Daoy (cell line): Measurements from ENCODE around the gene COBL. TPM values are rescaled to one million over a fixed set of nuclear protein-coding genes. Genes with fewer than 3 reads are reported as not detected.
A peak's percentile ranks its signal among the peaks of the same experiment; 100 is the strongest.

Experiments
- DNase-seq: peaks from one replicate; pipeline ENCODE4 v3.0.0-alpha.2; 2015; ENCODE audit warnings: low read depth
- total RNA-seq: library from RNA; depleted of rRNA; stranded (reverse); fragments of >200 nt; shearing (Covaris generic); gene quantifications from 2 replicates; pipeline ENCODE4 v1.2.3, GENCODE V29; 2014

COBL gene
- total RNA-seq, 1 experiment from 2014 or later = 4.6 TPM

DNA sequence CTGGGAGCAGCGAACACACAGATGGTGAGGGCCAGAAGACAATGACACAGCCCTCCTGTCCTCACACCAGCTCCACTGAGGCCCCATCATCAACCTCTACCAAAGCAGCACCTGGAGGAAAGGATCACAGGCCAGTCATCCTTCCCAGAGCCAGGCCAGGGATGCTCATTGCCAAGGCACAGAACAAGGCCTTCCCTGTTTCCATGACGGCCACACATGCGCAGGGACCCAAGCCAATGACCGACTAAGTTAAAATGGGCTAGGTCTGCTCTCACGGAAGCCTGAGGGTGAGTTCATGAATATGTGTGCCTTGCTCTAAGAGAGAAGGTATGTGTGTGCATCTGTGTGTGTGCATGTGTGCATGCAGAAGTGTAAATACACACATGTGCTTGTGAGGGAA is 39.6 kb downstream of the COBL start:
- DNase-seq = no peak

GRCh38 chr7:51276091-51276605 is 40.5 kb downstream of the COBL start:
- no peak for DNase-seq

GRCh38 chr7:51275532-51275931 is 41.1 kb downstream of the COBL start:
- DNase-seq = no peak

DNA sequence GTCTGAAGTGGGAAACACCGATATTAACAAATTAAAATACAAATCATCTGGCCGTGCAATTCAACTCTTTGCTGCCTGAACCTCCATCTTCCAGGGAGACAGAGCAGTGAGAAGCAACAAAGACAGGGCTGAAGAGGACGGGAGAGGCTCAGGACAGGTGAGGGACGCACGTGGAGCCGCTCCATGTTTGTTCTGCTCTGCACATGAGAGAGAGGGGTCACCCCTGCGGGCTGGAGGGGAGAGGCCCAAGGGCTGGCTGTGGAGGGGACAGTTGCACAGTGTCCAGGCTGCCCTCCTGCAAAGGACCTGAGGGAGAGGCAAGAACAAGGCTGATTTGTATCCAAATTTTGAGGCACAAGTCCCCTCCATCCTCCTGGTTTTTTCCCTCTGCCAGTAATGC is 41.7 kb downstream of the COBL start:
- DNase-seq = no peak

DNA sequence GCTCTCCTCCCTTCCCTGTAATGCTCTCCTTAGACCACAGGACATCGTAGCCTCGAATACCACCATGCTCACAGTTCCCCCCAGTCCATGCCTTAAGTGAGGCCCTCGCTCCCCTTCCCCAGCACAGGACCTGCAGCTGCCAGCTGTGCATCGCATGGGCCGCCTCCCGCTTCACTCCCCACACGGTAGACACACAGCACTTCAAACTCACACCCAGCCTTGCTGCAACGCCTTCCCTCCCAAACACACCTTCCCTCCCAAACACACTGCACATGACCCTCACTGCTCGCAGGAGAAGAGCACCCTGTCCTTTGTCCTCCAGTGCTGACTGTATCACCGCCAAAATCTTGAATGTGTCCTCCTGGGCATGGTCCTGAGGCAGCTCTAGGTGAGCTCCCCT is 42.6 kb downstream of the COBL start:
- no peak for DNase-seq

DNA sequence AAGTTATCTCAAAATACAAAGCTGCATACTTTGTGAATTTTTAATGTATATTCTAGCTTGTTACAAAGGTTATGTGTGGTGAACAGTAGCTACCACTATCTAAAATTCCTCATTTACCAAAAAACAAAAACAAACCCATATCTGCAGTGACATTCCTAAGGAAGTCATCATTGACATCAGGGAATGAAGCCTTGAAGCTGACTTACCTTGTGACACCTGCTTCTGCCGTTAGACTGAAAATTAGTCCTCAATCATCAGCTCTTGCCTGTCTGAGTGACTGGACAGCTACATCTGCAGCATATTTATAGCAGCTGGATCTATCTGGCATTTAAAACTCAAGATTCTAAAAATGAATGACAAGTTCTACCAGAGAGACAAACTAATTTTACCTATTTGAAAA is 43.2 kb downstream of the COBL start:
- DNase-seq = no peak

- no peak for DNase-seq
Observed at GRCh38 chr7:51270965-51271364, 45.6 kb downstream of the COBL start.

DNA sequence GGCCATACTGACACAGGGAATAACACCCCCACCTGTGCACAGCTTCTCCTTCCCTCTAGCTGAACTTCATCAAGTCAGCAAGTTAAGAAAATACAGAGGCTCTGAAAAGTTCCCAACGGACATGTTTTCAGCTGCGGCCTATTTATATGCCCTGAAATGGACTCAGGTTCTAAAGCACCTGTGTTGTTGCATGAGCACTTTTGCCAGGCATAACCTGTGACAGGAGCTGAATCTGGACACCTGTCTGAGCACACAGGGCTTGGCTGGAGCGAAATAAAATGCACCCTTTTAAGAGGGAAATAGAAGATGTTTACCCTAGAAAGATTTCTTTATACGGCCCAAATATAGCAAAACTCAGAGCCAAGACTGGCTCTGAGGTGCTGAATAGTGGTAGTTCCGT is 46.7 kb downstream of the COBL start:
- DNase-seq = no peak

DNA sequence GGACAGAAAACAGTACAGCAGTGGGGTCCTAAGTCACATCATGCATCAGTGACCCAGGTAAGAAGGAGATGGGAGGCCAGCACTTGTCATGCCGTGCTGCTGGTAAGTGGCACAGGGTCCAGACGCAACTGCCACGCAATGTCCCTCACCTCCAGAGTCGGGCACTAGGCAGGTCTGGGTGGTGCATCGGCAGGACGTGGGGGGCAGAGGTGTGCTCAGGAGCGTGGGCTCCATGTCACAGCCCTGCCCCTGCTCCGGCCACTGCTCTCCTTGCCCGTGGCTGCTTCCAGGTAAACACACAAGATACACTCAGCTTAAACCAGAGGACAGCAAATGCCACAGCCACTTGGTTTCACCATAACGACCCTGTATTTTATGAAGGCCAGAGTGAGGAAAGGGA is 47.3 kb downstream of the COBL start:
- DNase-seq = no peak

- DNase-seq = no peak
Observed at GRCh38 chr7:51268859-51269258, 47.8 kb downstream of the COBL start.

DNA sequence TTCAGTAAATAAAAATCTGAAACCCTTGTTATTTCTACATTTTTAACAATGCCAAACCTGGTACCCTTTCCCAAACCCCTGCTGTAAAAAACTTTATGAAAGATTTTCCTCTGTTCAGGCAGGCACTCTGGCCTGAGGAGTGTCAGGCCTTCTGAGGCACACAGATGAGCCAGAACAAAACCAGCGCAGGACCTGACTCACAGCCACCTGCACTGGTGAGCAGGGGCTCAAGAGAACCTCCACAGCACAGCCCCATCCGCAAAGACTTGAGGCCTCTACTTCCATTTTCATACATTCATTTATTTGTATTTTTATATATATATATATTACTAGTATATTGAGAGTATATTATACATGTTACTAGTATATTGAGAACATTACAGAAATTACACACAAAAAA is 49.4 kb downstream of the COBL start:
- DNase-seq = no peak

DNA sequence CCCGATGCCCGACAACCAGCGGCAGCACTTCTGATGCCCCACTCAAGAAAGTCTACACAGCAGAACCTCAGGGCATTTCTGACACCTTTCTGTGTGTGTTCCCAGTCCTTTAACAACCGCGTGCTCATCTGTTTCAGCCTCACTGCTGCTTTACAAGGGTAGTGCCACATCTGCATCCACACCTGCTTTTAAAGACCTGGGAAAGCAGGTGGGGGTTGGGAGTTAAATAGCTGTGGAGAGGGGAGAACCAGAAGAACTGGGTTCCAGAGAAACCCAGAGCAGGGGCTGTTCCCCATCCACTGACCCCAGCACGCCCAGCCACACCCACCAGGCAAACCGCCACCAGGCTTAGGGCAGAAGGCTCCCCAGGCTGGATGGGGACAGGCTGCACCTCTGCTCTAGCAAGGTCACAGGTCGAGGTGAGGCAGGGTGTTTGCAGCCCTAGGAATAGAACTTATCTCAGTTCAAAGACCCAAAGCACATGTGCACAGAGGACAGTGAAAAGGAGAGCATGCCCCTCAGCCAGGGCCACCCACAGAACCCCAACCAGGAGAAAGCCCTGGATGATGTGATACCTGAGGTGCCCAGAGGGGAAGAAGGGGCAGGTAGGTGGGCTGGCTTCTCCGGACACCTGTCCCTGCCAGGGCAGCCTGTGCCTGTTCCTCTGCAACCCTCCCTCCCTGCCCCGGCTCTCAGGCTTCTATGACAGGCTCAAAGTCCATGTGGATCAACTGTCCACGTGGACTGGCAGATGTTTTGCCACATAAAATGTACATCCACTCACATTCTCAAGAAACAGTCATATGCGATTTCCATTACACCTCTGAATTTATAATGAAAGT is 51.3 kb downstream of the COBL start:
- DNase-seq = no peak

- no peak for DNase-seq
Observed at GRCh38 chr7:51263631-51264484, 52.8 kb downstream of the COBL start.

DNA sequence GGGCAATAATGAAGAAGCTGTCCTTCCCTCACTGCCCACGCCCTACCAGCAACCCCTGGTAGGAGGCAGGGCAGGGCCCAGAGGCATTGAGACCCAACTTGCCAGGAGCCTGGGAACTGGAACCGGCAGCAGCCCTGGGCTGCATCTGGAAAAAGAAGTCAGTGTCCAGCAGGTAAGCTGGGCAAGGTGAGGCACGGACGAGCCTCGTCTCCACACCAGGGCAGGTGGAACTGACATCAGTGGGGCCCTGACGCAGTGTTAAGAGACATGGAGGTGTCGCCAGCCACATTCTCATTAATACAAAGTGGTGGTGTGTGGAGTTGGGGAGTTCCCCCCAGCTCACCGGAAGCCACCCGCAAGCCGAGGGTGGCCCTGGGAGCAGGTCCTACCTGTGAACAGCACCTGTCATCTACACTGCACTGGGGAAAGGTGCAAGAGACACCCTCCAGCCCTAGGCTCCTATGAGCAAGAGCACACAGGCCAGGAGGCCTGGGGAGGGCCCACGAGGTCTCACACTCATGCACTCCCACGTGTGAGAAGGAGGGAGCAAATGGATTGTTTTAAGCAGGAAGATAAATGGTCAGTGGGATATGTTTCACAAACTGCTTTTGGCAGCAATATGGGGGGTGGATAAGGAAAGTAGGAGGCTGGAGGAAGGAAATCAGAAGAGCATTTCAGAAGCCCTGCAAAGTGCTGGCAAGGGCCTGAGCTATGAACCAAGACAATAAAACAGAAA is 53.6 kb downstream of the COBL start:
- DNase-seq = no peak

GRCh38 chr7:51261950-51262795 is 54.4 kb downstream of the COBL start:
- DNase-seq = peak; percentile 51

DNA sequence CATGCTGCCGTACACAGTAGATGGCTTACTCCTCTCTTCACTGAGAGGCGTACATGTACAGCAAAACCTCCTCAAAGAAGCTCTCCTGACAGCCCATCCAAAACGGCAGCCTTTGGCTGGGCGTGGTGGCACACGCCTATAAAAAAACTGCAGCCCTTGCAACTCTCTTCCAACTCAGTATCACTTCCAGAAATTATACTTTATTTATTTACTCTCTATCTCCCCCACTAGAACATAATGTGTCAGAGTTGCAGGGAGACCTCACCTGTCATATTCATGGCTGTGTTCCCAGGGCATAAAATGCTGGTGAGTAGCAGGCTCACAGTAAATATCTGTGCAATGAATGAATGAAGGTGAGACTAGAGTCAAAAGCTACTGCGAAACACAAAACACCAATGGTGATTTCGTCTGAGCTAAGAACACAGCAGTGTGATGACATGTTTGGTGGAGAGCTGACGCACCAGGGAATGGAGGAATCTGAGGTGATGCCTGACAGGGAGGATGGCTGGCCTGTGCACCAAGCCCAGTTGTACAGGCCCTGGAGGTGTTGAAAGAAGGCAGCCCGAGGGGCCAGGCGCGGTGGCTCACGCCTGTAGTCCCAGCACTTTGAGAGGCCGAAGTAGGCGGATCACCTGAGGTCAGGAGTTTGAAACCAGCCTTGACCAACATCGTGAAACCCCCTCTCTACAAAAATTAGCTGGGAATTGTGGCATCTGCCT is 55.3 kb downstream of the COBL start:
- no peak for DNase-seq

DNA sequence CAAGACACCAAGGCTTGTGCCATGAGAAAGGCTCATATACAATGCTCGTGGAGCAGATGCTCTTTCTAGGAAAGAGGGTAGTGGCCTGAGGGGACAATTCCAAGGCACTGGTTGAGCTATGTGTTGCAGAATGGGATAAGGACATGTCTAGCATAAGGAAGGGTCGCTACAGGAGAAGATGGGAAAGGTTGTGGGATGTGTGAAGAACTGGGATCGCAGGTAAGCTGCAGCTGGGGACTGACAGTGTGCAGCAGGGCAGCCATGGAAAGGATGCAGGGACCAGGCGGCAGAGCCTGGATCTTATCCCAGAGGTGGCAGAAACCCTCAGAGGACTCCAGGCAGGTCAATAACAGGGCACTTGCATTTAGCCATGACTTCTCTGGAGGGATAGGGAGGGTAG is 56.1 kb downstream of the COBL start:
- no peak for DNase-seq

DNA sequence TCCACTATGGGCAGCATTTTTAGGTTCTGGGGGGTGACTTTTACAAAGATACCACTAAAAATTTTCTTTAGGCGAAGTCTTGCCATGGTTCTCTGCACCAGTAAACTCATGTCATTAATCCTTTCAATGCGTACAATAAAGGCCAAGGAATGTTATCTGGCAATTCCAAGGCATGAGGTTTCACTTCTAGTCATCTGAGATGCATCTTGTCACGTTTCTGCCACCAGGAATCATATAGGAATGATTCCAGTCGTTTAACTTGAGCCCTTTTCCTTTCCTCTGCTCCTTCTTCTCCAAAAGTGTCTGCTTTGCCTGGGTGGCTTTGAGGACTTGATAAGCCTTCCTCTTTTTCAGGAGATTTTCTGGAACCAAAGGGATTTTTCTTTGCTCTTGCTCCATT is 56.8 kb downstream of the COBL start:
- DNase-seq = no peak

- no peak for DNase-seq
Observed at GRCh38 chr7:51256916-51257315, 59.7 kb downstream of the COBL start.

- DNase-seq = no peak
Observed at GRCh38 chr7:51256209-51256781, 60.3 kb downstream of the COBL start.
